Measurements from ENCODE around the gene RUFY3. TPM values are rescaled to one million over a fixed set of nuclear protein-coding genes. Genes with fewer than 3 reads are reported as not detected.
"Not testable (repeated sequence)": the region's sequence is repeated elsewhere in the genome, so short reads cannot be mapped to it uniquely, and the experiment has no call there.

The RUFY3 gene
- total and polyA plus RNA-seq, 3 donors from 2014 or later, result 84.7 to 247 (median 220) TPM

GRCh38 chr4:70728091-70728490 is 6.3 kb downstream of the RUFY3 start:
- no peak for DNase-seq
- no peaks in the 10 kb centered on the region for H3K9me3 ChIP-seq
- WGBS, 2 donors, result 84 to 89% methylated on average over 11 of the region's 11 CpGs
- TF ChIP-seq POLR2A (IDR thresholded peaks at IDR 0.05) (no peak), CTCF (IDR thresholded peaks at IDR 0.05) (no peak)
- no peaks in the 10 kb centered on the region for H3K36me3 ChIP-seq (ENCODE audit: low read depth, missing control alignments)
- peaks cover 9% of the 10 kb centered on the region for H3K4me1 ChIP-seq
- no peaks in the 10 kb centered on the region for H3K27me3 ChIP-seq
- no peak overlapping the region for H3K27ac ChIP-seq
- no peak overlapping the region for H3K4me3 ChIP-seq
- intact Hi-C loops (cut with DNase I; ENCODE audit: low total_unique reads), result no loop called here

GRCh38 chr4:70732878-70733277 is 11.1 kb downstream of the RUFY3 start:
- H3K27ac ChIP-seq; DNase-seq; H3K27me3 ChIP-seq; H3K9me3 ChIP-seq; H3K4me3 ChIP-seq; H3K36me3 ChIP-seq (ENCODE audit: low read depth, missing control alignments); intact Hi-C loops (cut with DNase I; ENCODE audit: low total_unique reads): not testable (repeated sequence)
- peaks cover 11% of the 10 kb centered on the region for H3K4me1 ChIP-seq
- WGBS, 2 donors, result 86 to 93% methylated on average over 9 of the region's 9 CpGs

GRCh38 chr4:70734168-70734954 is 12.6 kb downstream of the RUFY3 start:
- peak; percentile 67 for DNase-seq
- TF ChIP-seq POLR2A (IDR thresholded peaks at IDR 0.05) (no peak), CTCF (IDR thresholded peaks at IDR 0.05) (no peak)
- Histone ChIP-seq H3K4me1 (peaks cover 11% of the 10 kb centered on the region), H3K4me3 (peak overlapping the region; percentile 33 to 54), H3K27me3 (no peaks in the 10 kb centered on the region), H3K9me3 (no peaks in the 10 kb centered on the region), H3K36me3 (ENCODE audit: low read depth, missing control alignments) (no peaks in the 10 kb centered on the region), H3K27ac (peak overlapping the region; percentile 70 to 79)
- WGBS, 2 donors, result 19 to 35% methylated on average over 5 of the region's 5 CpGs
- intact Hi-C loops (cut with DNase I; ENCODE audit: low total_unique reads), result no loop called here

- TF ChIP-seq CTCF (IDR thresholded peaks at IDR 0.05) (no peak), POLR2A (IDR thresholded peaks at IDR 0.05) (no peak)
- no peaks in the 10 kb centered on the region for H3K27me3 ChIP-seq
- no peaks in the 10 kb centered on the region for H3K9me3 ChIP-seq
- WGBS, 2 donors, result 18 to 28% methylated on average over 3 of the region's 3 CpGs
- H3K4me3 ChIP-seq, result peak overlapping the region; percentile 33 to 54
- intact Hi-C loops (cut with DNase I; ENCODE audit: low total_unique reads), result no loop called here
- no peak for DNase-seq
- H3K27ac ChIP-seq, result peak overlapping the region; percentile 70 to 79
- peaks cover 11% of the 10 kb centered on the region for H3K4me1 ChIP-seq
- no peaks in the 10 kb centered on the region for H3K36me3 ChIP-seq (ENCODE audit: low read depth, missing control alignments)
These were observed 13.2 kb downstream of the RUFY3 start for GRCh38 chr4:70734971-70735370.

- 32 to 34% methylated on average over 2 of the region's 2 CpGs for WGBS, 2 donors
- intact Hi-C loops (cut with DNase I; ENCODE audit: low total_unique reads); H3K36me3 ChIP-seq (ENCODE audit: low read depth, missing control alignments); H3K27me3 ChIP-seq; H3K9me3 ChIP-seq: not testable (repeated sequence)
- peak overlapping the region in 1 of 2 donors; percentile 54 for H3K4me3 ChIP-seq
- peaks cover 17% of the 10 kb centered on the region for H3K4me1 ChIP-seq
- TF ChIP-seq CTCF (IDR thresholded peaks at IDR 0.05), result peak in 1 of 3 experiments; percentile 10
- DNase-seq, result peak; percentile 69
- H3K27ac ChIP-seq, result peak overlapping the region in 1 of 2 donors; percentile 79
These were observed 14.2 kb downstream of the RUFY3 start for GRCh38 chr4:70735915-70736314.

Measured in testis (tissue), 3 donors.